ENCODE results near the gene FBXW2. TPM values are rescaled to one million over a fixed set of nuclear protein-coding genes. Genes with fewer than 3 reads are reported as not detected.

Gene FBXW2
- total RNA-seq, 1 donor from 2014 or later = 25.6 TPM

DNA sequence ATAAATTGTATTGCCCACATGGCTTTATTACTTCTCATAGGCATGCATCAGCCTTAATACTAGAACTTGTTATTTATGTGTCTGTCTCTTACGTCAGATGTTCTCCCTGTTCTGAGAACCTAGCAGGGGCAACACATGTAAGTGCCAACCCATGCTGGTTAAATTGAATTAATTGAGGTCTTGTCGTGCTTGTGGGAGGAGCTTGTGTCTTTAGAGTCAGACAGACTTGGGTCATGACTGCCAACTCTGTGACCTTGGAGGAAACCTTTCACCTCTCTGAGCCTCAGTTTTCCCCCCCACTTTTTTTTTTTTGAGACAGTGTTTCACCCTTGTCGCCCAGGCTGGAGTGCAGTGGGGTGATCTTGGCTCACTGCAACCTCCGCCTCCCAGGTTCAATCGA, 76.7 kb downstream of the FBXW2 start:
- no peak for DNase-seq (ENCODE audit: low read depth)

GRCh38 chr9:120715389-120715924, 77.8 kb downstream of the FBXW2 start:
- peak; percentile 82 for DNase-seq (ENCODE audit: low read depth)

DNA sequence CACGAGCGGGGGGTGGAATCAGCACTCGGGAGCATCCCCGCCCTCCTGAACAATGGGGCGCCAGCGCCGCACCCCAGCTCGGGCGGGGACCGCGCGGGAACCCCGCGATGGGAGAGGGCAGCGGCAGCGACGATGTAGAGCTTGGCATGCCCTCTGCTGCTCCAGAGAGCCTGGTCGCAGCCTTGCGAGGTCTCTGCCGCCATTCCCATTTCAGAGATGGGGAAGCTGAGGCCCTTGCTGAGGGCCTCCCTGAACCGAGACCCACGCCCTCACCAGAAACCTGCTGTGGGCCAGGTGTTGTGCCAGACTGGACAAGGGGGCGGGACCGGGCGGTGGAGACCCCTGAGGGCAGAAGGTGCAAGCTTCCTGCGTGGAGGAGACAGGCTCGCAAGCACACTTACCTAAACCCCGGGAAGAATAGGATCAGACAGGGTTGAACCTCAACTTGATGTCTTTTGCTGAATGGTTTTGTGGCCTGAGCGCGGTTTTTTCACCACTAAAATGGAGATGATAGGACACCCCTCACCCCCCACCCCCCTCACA, 78.3 kb downstream of the FBXW2 start:
- DNase-seq (ENCODE audit: low read depth) = no peak

GRCh38 chr9:120714088-120714845, 78.9 kb downstream of the FBXW2 start, which contains the start of gene MEGF9:
Gene MEGF9, minus strand, starts transcription at chr9:120714470. Its CDS starts 112 bp downstream, at chr9:120714358.
- peak; percentile 99 for DNase-seq (ENCODE audit: low read depth)

GRCh38 chr9:120713257-120714087, 79.7 kb downstream of the FBXW2 start:
- DNase-seq (ENCODE audit: low read depth) = peak; percentile 27

GRCh38 chr9:120712539-120713031, 80.6 kb downstream of the FBXW2 start:
- DNase-seq (ENCODE audit: low read depth) = no peak

GRCh38 chr9:120711841-120712538, 81.2 kb downstream of the FBXW2 start:
- DNase-seq (ENCODE audit: low read depth) = peak; percentile 34

DNA sequence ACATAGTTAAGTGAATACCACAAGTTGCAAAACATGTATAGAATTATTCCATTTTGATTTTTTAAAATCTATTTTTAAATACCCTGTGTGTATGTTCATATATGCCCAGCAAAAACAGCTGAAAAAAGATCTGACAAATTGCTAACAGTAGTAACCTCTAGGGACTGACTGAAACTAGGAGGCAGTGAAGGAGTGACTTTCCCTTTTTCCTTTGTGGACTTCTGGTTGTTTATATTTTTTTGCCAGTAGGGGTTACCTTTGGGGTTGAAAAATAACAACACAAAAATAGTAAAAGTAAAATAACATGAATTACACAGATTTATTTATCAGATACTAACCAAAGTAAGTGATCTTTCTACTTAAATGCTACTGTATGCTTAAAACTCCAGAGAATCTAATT, 81.9 kb downstream of the FBXW2 start:
- no peak for DNase-seq (ENCODE audit: low read depth)

DNA sequence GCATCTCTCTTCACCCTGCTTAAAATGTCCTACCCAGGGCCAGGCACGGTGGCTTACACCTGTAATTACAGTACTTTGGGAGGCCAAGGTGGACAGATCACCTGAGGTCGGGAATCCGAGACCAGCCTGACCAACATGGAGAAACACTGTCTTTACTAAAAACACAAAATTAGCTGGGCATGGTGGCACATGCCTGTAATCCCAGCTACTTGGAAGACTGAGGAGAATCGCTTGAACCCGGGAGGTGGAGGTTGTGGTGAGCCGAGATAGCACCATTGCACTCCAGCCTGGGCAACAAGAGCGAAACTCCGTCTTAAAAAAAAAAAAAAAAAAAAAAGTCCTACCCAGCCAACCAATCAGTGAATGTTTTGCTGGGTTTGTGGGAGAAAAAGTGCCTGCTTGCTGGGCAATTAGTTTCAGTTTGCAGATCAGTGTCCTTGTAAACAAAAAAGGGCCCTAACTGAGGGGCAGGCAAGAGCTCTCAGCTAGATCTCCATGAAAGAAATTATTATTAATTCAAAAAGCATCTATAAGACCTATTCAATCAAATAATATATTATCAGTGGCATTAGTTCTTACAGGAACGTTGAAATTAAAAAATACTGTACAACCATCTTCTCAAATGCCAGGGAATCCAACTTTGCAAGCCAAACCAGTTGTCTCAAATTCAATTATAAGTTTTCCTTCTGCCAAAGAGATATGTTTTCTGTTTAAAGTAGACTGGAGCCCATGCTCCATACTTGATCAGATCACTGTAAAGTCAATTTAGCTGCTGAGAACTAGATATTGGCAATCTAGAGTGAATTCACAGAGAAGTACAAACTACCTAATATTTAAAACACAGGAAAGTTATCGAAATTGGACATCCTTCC, 82.9 kb downstream of the FBXW2 start:
- DNase-seq (ENCODE audit: low read depth) = peak; percentile 78

GRCh38 chr9:120708526-120709224, 84.5 kb downstream of the FBXW2 start:
- peak; percentile 62 for DNase-seq (ENCODE audit: low read depth)

DNA sequence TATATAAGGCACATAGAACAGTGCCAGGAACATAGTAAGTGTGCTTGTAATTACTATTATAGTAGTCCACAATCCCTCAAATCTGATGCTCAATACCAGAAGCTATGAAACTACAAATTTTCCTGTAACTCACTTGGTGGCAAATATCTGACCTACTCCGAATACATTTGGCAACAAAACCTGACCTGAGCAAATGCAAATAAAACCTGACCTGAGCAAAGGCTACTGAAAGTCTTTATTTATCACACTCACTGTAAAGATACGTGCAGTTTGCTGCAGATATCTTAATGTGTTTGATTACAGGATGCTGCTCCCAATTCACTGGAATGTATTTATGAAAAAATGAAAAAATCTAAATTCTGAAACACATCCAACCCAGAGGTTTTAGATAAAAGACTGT, 86.0 kb downstream of the FBXW2 start:
- DNase-seq (ENCODE audit: low read depth) = no peak

Other genes with a start within 250 kb of the FBXW2 start
- 66.6 and 74.6 TPM in 2 replicates for gene CDK5RAP2, start 213.2 kb downstream of the FBXW2 start, total RNA-seq
- gene MEGF9, start 78.9 kb downstream of the FBXW2 start, total RNA-seq = 9.5 and 16.3 TPM in 2 replicates
- 29.6 and 34.8 TPM in 2 replicates for gene PSMD5, start 49.5 kb upstream of the FBXW2 start, total RNA-seq
- gene PHF19, start 83.8 kb upstream of the FBXW2 start, total RNA-seq = 13.3 and 15.3 TPM in 2 replicates
- gene TRAF1, start 133.4 kb upstream of the FBXW2 start, total RNA-seq = 0.80 and 1.1 TPM in 2 replicates

Data from myocyte (in vitro differentiated cells).